HepG2 (cell line): ENCODE results near the gene TRIM4. TPM values are rescaled to one million over a fixed set of nuclear protein-coding genes. Genes with fewer than 3 reads are reported as not detected.
A peak's percentile ranks its signal among the peaks of the same experiment; 100 is the strongest.

ENCODE experiments used
- CBX2 ChIP-seq, 2 experiments: fragments of 200-600 bp in 1 of 2; sonication (generic); formaldehyde crosslinking in 1 of 2; IDR thresholded peaks; 2 replicates each; pipeline versions ENCODE4 v1.7.0 to v1.8.1; 2018 to 2022; ENCODE audit warnings: low read depth in 2 of 2, low read length in 1 of 2, mild to moderate bottlenecking in 1 of 2, missing genetic modification reagents in 1 of 2
- CEBPG ChIP-seq: IDR thresholded peaks from 2 replicates; pipeline ENCODE4 v1.6.1; 2016
- ELF4 ChIP-seq: sonication (generic); formaldehyde crosslinking; IDR thresholded peaks from 2 replicates; pipeline ENCODE4 v1.5.0; 2020; ENCODE audit warnings: missing genetic modification reagents, mild to moderate bottlenecking, moderate library complexity, borderline replicate concordance
- GATAD2A ChIP-seq: IDR thresholded peaks from 2 replicates; pipeline ENCODE4 v1.6.1; 2016
- IRX3 ChIP-seq: sonication (generic); formaldehyde crosslinking; IDR thresholded peaks from 2 replicates; pipeline ENCODE4 v1.8.1; 2023; ENCODE audit warnings: mild to moderate bottlenecking, low read depth, missing genetic modification reagents, borderline replicate concordance
- JUN ChIP-seq: sonication (generic); formaldehyde crosslinking; IDR thresholded peaks from 2 replicates; pipeline ENCODE4 v1.4.0; 2020; ENCODE audit warnings: mild to moderate bottlenecking, missing genetic modification reagents
- MIER2 ChIP-seq: IDR thresholded peaks from 2 replicates; pipeline ENCODE4 v1.6.1; 2016; ENCODE audit warnings: missing biosample characterization, missing genetic modification reagents
- MTA3 ChIP-seq: sonication (generic); formaldehyde crosslinking; IDR thresholded peaks from 2 replicates; pipeline ENCODE4 v1.4.0; 2020; ENCODE audit warnings: missing genetic modification reagents
- NFIB ChIP-seq: sonication (generic); formaldehyde crosslinking; IDR thresholded peaks from 2 replicates; pipeline ENCODE4 v1.9.0; 2021; ENCODE audit warnings: missing genetic modification reagents, mild to moderate bottlenecking, borderline replicate concordance
- NR2C2 ChIP-seq: sonication (generic); formaldehyde crosslinking; IDR thresholded peaks from 2 replicates; pipeline ENCODE4 v1.4.0; 2020; ENCODE audit warnings: missing genetic modification reagents, mild to moderate bottlenecking, moderate library complexity, borderline replicate concordance
- PITX1 ChIP-seq: sonication (generic); formaldehyde crosslinking; IDR thresholded peaks from 2 replicates; pipeline ENCODE4 v1.5.1; 2020; ENCODE audit warnings: mild to moderate bottlenecking, missing genetic modification reagents
- POLR2AphosphoS5 ChIP-seq: IDR thresholded peaks from 2 replicates; pipeline ENCODE4 v1.6.1; 2012; ENCODE audit warnings: low read depth, low read length
- SKIL ChIP-seq: sonication (generic); formaldehyde crosslinking; IDR thresholded peaks from 2 replicates; pipeline ENCODE4 v1.8.0; 2022; ENCODE audit warnings: missing genetic modification reagents, mild to moderate bottlenecking, moderate library complexity, borderline replicate concordance
- ZBTB42 ChIP-seq: sonication (generic); formaldehyde crosslinking; IDR thresholded peaks from 2 replicates; pipeline ENCODE4 v1.5.0; 2020; ENCODE audit warnings: mild to moderate bottlenecking, missing genetic modification reagents
- ZMYM2 ChIP-seq: sonication (generic); formaldehyde crosslinking; IDR thresholded peaks from 2 replicates; pipeline ENCODE4 v1.8.0; 2022; ENCODE audit warnings: mild to moderate bottlenecking, missing genetic modification reagents
- ZNF143 ChIP-seq: sonication (generic); formaldehyde crosslinking; IDR thresholded peaks from 2 replicates; pipeline ENCODE4 v1.4.0; 2020; ENCODE audit warnings: missing genetic modification reagents
- ZNF549 ChIP-seq: sonication (generic); formaldehyde crosslinking; IDR thresholded peaks from 2 replicates; pipeline ENCODE4 v1.5.0; 2020; ENCODE audit warnings: missing genetic modification reagents
- ZNF552 ChIP-seq: sonication (generic); formaldehyde crosslinking; IDR thresholded peaks from 2 replicates; pipeline ENCODE4 v1.9.0; 2022; ENCODE audit warnings: missing genetic modification reagents, mild to moderate bottlenecking, borderline replicate concordance
- ZNF563 ChIP-seq: sonication (generic); formaldehyde crosslinking; IDR thresholded peaks from 2 replicates; pipeline ENCODE4 v1.8.0; 2022; ENCODE audit warnings: mild to moderate bottlenecking, moderate library complexity, missing genetic modification reagents
- ZNF646 ChIP-seq: sonication (generic); formaldehyde crosslinking; IDR thresholded peaks from 2 replicates; pipeline ENCODE4 v1.9.0; 2021; ENCODE audit warnings: mild to moderate bottlenecking, missing genetic modification reagents
- ZNF781 ChIP-seq: sonication (generic); formaldehyde crosslinking; IDR thresholded peaks from 2 replicates; pipeline ENCODE4 v1.5.1; 2020; ENCODE audit warnings: borderline replicate concordance, mild to moderate bottlenecking, missing genetic modification reagents; ENCODE audit errors: not compliant biosample characterization
- ZNF839 ChIP-seq: sonication (generic); formaldehyde crosslinking; IDR thresholded peaks from 2 replicates; pipeline ENCODE4 v1.4.0; 2020; ENCODE audit warnings: missing genetic modification reagents, mild to moderate bottlenecking, borderline replicate concordance
- polyA plus RNA-seq, 8 experiments: library from polyadenylated mRNA; depleted of rRNA in 3 of 8; stranded (reverse) in 7 of 8; unstranded in 1 of 8; fragments of >200 nt; fragmentation: Illumina TruSeq in 4 of 8; extraction: Trizol in 4 of 8; gene quantifications; 2 replicates each; pipeline versions ENCODE4 v1.2.1 to v1.2.3, GENCODE V29; 2011 to 2016; ENCODE audit warnings: low read depth in 4 of 8, missing spikeins in 1 of 8, mixed read lengths in 1 of 8; ENCODE audit not compliant: insufficient read depth in 1 of 8
- total RNA-seq, 5 experiments: library from RNA; depleted of rRNA; stranded (reverse); fragments of >200 nt; fragmentation: Illumina TruSeq; extraction: Trizol; gene quantifications; 2 replicates each; pipeline ENCODE4 v1.2.3, GENCODE V29; 2016; ENCODE audit warnings: low read depth in 1 of 5

TRIM4 gene
- total and polyA plus RNA-seq, 2 of the 13 experiments (the other 11 are each of a cell fraction or from before 2014, with no cell fraction given): 17.6 to 21.7 TPM

- no peak for TF ChIP-seq ZBTB42 (CRISPR knock-in tag)
- TF ChIP-seq MIER2 (CRISPR knock-in tag): no peak
- no peak for TF ChIP-seq NR2C2
- no peak for TF ChIP-seq CBX2 (IDR thresholded peaks at IDR 0.05; ENCODE audit: low read depth, low read length)
- no peak for TF ChIP-seq CBX2 (CRISPR knock-in tag; IDR thresholded peaks at IDR 0.05; ENCODE audit: low read depth)
- TF ChIP-seq IRX3 (CRISPR knock-in tag): no peak
- no peak for TF ChIP-seq ZNF646
- TF ChIP-seq ZNF143 (CRISPR knock-in tag): no peak
- no peak for TF ChIP-seq NFIB (CRISPR knock-in tag)
- no peak for TF ChIP-seq ZNF839 (CRISPR knock-in tag)
- TF ChIP-seq ZNF781 (CRISPR knock-in tag): no peak
- TF ChIP-seq SKIL (CRISPR knock-in tag): 0 out of 2 replicates have a peak, but pooled peaks have one; percentile 21
- no peak for TF ChIP-seq ZNF549
- peak; percentile 92 for TF ChIP-seq GATAD2A
- peak; percentile 53 for TF ChIP-seq CEBPG (CRISPR knock-in tag)
- no peak for TF ChIP-seq ELF4
- TF ChIP-seq MTA3 (CRISPR knock-in tag): no peak
- no peak for TF ChIP-seq ZNF563 (CRISPR knock-in tag)
- TF ChIP-seq ZMYM2 (CRISPR knock-in tag): 0 out of 2 replicates have a peak, but pooled peaks have one; percentile 42
- peak; percentile 98 for TF ChIP-seq JUN (CRISPR knock-in tag)
- no peak for TF ChIP-seq PITX1 (CRISPR knock-in tag)
- TF ChIP-seq ZNF552 (CRISPR knock-in tag): no peak
- peak; percentile 40; the same call in 1 of the 2 replicates for TF ChIP-seq POLR2AphosphoS5
Observed at GRCh38 chr7:99860281-99861127, 58.8 kb downstream of the TRIM4 start (continued).
